Measurements from ENCODE around the gene FER.

DNA sequence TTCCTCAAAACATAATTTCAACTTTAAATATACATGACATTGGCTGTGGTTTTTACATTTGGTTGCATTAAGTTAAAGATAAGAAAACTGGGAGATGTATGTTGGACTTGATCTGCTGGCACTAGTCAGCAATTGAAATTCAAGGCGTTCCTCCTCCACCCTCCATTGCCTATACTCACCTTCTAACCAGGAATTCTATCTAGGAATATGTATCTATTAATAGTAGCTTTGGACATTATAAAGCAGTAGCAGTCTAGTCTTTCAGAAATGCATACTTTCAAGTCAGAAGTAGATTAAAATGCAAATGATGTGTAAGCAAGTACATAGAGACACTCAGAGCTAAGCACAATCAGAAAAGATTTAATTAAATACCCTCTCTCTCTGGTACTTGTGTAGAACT is 24.9 kb downstream of the FER start:
- TF ChIP-seq, protein P1, sequence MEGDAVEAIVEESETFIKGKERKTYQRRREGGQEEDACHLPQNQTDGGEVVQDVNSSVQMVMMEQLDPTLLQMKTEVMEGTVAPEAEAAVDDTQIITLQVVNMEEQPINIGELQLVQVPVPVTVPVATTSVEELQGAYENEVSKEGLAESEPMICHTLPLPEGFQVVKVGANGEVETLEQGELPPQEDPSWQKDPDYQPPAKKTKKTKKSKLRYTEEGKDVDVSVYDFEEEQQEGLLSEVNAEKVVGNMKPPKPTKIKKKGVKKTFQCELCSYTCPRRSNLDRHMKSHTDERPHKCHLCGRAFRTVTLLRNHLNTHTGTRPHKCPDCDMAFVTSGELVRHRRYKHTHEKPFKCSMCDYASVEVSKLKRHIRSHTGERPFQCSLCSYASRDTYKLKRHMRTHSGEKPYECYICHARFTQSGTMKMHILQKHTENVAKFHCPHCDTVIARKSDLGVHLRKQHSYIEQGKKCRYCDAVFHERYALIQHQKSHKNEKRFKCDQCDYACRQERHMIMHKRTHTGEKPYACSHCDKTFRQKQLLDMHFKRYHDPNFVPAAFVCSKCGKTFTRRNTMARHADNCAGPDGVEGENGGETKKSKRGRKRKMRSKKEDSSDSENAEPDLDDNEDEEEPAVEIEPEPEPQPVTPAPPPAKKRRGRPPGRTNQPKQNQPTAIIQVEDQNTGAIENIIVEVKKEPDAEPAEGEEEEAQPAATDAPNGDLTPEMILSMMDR (IDR thresholded peaks at IDR 0.05; ENCODE audit: poor library complexity, severe bottlenecking), result no peak
- TF ChIP-seq EZH2 (IDR thresholded peaks at IDR 0.05; ENCODE audit: borderline replicate concordance, insufficient read depth, low read length, poor library complexity, severe bottlenecking), result no peak
